ENCODE results near the gene SERPINA12. TPM values are rescaled to one million over a fixed set of nuclear protein-coding genes. Genes with fewer than 3 reads are reported as not detected.

The SERPINA12 gene
- total and polyA plus RNA-seq, 8 donors, result not detected

GRCh38 chr14:94445003-94445402, 64.3 kb downstream of the SERPINA12 start:
- Histone ChIP-seq H3K27ac (no peak overlapping the region), H3K36me3 (no peaks in the 10 kb centered on the region), H3K4me3 (no peak overlapping the region), H3K4me1 (no peaks in the 10 kb centered on the region), H3K27me3 (peaks cover 0 to 21% of the 10 kb centered on the region in 2 donors), H3K9me3 (no peaks in the 10 kb centered on the region)
- TF ChIP-seq, protein P1, sequence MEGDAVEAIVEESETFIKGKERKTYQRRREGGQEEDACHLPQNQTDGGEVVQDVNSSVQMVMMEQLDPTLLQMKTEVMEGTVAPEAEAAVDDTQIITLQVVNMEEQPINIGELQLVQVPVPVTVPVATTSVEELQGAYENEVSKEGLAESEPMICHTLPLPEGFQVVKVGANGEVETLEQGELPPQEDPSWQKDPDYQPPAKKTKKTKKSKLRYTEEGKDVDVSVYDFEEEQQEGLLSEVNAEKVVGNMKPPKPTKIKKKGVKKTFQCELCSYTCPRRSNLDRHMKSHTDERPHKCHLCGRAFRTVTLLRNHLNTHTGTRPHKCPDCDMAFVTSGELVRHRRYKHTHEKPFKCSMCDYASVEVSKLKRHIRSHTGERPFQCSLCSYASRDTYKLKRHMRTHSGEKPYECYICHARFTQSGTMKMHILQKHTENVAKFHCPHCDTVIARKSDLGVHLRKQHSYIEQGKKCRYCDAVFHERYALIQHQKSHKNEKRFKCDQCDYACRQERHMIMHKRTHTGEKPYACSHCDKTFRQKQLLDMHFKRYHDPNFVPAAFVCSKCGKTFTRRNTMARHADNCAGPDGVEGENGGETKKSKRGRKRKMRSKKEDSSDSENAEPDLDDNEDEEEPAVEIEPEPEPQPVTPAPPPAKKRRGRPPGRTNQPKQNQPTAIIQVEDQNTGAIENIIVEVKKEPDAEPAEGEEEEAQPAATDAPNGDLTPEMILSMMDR (IDR thresholded peaks at IDR 0.05), result no peak
- intact Hi-C loops (cut with DNase I), result no loop called here
- ATAC-seq (no peak), DNase-seq (no peak)

- Histone ChIP-seq H3K4me1 (no peaks in the 10 kb centered on the region), H3K27ac (no peak overlapping the region), H3K36me3 (no peaks in the 10 kb centered on the region), H3K9me3 (no peaks in the 10 kb centered on the region), H3K27me3 (peaks cover 0 to 22% of the 10 kb centered on the region in 2 donors), H3K4me3 (no peak overlapping the region)
- ATAC-seq (no peak), DNase-seq (no peak)
- TF ChIP-seq, protein P1 (IDR thresholded peaks at IDR 0.05), result no peak
- intact Hi-C loops (cut with DNase I), result no loop called here
Measured at GRCh38 chr14:94441531-94442205, 67.6 kb downstream of the SERPINA12 start.

DNA sequence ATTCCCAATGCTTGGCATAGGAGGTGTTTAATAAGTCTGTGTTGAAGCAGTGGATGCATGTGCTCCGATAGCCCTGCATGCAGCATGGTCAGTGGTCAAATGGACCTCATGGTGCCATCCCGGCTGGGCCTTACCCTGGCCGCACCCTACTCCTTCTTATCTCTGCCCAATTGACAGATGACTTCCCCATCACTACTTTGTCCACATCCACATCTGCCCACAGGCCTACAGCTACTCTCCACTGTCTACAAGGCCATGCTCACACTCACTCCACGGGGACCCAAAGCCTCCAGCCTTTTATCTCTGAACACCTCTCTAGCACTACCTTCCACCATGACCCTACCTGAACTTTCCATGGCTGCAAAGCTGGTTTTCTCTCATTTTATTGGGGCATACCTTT, 68.1 kb downstream of the SERPINA12 start:
- Histone ChIP-seq H3K36me3 (no peaks in the 10 kb centered on the region), H3K4me1 (no peaks in the 10 kb centered on the region), H3K27ac (no peak overlapping the region), H3K27me3 (peaks cover 0 to 23% of the 10 kb centered on the region in 2 donors), H3K4me3 (no peak overlapping the region), H3K9me3 (no peaks in the 10 kb centered on the region)
- TF ChIP-seq, protein P1 (IDR thresholded peaks at IDR 0.05), result no peak
- ATAC-seq (no peak), DNase-seq (no peak)
- intact Hi-C loops (cut with DNase I), result no loop called here

DNA sequence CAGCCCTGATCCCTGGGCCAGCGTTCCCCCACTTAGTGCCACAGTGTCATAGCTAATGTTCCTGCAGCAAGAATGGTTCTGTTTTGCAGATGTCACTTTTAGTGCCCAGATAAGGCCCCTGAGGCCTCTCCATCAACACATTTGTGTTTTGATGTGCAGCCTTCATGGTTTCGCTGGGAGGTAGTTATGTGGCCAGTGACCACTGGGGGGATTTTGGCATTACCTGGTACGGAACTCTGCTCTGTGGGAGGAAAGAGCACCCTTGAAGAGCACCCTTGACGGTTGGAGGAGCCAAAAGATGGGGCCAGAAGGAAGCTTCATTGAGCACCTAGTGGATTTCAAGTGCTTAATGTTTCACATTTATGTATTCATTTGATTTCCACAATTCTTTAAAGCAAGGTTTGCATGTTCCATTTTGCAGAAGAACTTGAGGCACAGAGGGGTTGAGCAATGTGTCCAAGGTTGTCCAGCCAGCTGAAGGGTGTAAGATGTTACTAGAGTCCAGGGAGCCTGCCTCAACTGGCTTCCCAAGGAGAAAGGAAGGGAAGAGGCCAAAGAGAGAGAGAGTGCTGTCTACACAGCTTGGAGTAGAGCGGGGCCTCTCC, 69.7 kb downstream of the SERPINA12 start:
- TF ChIP-seq, protein P1 (IDR thresholded peaks at IDR 0.05), result no peak
- H3K27ac ChIP-seq, result no peak overlapping the region
- DNase-seq (no peak), ATAC-seq (no peak)
- H3K27me3 ChIP-seq, result peaks cover 0 to 24% of the 10 kb centered on the region in 2 donors
- no peaks in the 10 kb centered on the region for H3K4me1 ChIP-seq
- H3K36me3 ChIP-seq, result no peaks in the 10 kb centered on the region
- no peak overlapping the region for H3K4me3 ChIP-seq
- intact Hi-C loops (cut with DNase I), result no loop called here
- H3K9me3 ChIP-seq, result no peaks in the 10 kb centered on the region

Other genes starting within 250 kb of the SERPINA12 start
- not detected for gene SERPINA10, start 216.2 kb downstream of the SERPINA12 start, total RNA-seq
- gene SERPINA10, start 216.2 kb downstream of the SERPINA12 start, polyA plus RNA-seq (ENCODE audit: insufficient read length in 6 of 6), result under 1 TPM; 0.06 to 0.10 (median 0.08) TPM
- not detected for gene SERPINA6, start 186.1 kb downstream of the SERPINA12 start, total RNA-seq
- under 1 TPM in 4 of 6 donors, not detected in 2; 0.08 to 0.28 (median 0.14) TPM for gene SERPINA6, start 186.1 kb downstream of the SERPINA12 start, polyA plus RNA-seq (ENCODE audit: insufficient read length in 6 of 6)
- not detected for gene SERPINA2, start 142.8 kb downstream of the SERPINA12 start, total RNA-seq
- gene SERPINA2, start 142.8 kb downstream of the SERPINA12 start, polyA plus RNA-seq (ENCODE audit: insufficient read length in 6 of 6), result not detected
- 1,000 to 10,000 TPM; 1,065 to 1,514 TPM for gene SERPINA1, start 120.9 kb downstream of the SERPINA12 start, total RNA-seq
- gene SERPINA1, start 120.9 kb downstream of the SERPINA12 start, polyA plus RNA-seq (ENCODE audit: insufficient read length in 6 of 6), result 10 to 100 TPM in 2 of 6 donors, 1 to 10 TPM in 4; 5.1 to 18.5 (median 5.5) TPM
- not detected for gene SERPINA11, start 56.7 kb downstream of the SERPINA12 start, total RNA-seq
- under 1 TPM in 2 of 6 donors, not detected in 4; 0.14 TPM for gene SERPINA11, start 56.7 kb downstream of the SERPINA12 start, polyA plus RNA-seq (ENCODE audit: insufficient read length in 6 of 6)
- not detected for gene SERPINA9, start 33.3 kb downstream of the SERPINA12 start, total RNA-seq
- not detected for gene SERPINA9, start 33.3 kb downstream of the SERPINA12 start, polyA plus RNA-seq (ENCODE audit: insufficient read length in 6 of 6)
- not detected for gene SERPINA4, start 52.0 kb upstream of the SERPINA12 start, total RNA-seq
- gene SERPINA4, start 52.0 kb upstream of the SERPINA12 start, polyA plus RNA-seq (ENCODE audit: insufficient read length in 6 of 6), result 1 to 10 TPM; 1.0 to 2.7 (median 1.3) TPM
- 1 to 10 TPM; 1.1 to 3.2 TPM for gene SERPINA5, start 72.0 kb upstream of the SERPINA12 start, total RNA-seq
- gene SERPINA5, start 72.0 kb upstream of the SERPINA12 start, polyA plus RNA-seq (ENCODE audit: insufficient read length in 6 of 6), result under 1 TPM; 0.26 to 0.84 (median 0.53) TPM
- gene SERPINA3, start 102.9 kb upstream of the SERPINA12 start, total RNA-seq, result 100 to 1,000 TPM in 1 of 2 donors, 10 to 100 TPM in 1; 24.6 to 198 TPM
- 1 to 10 TPM; 1.1 to 1.9 (median 1.4) TPM for gene SERPINA3, start 102.9 kb upstream of the SERPINA12 start, polyA plus RNA-seq (ENCODE audit: insufficient read length in 6 of 6)

Data from left lung (tissue), 10 donors.